MG63 (cell line): Measurements from ENCODE around the gene VGLL3. TPM values are rescaled to one million over a fixed set of nuclear protein-coding genes. Genes with fewer than 3 reads are reported as not detected.

Experiments used
- DNase-seq: peaks from one replicate; pipeline ENCODE4 v3.0.0-alpha.2; 2020
- H3K27me3 ChIP-seq: fragments of 250-450 bp; sonication (Bioruptor Pico); 2 replicates; pipeline ENCODE4 v1.5.1; 2020; ENCODE audit warnings: mild to moderate bottlenecking, moderate library complexity
- H3K36me3 ChIP-seq: fragments of 250-450 bp; sonication (Bioruptor Pico); 2 replicates; pipeline ENCODE4 v1.5.1; 2020; ENCODE audit warnings: mild to moderate bottlenecking, moderate library complexity
- H3K4me3 ChIP-seq: fragments of 250-450 bp; sonication (Bioruptor Pico); 2 replicates; pipeline ENCODE4 v1.5.1; 2020; ENCODE audit warnings: mild to moderate bottlenecking, moderate library complexity
- H3K9me3 ChIP-seq: fragments of 250-450 bp; sonication (Bioruptor Pico); 2 replicates; pipeline ENCODE4 v1.5.1; 2020; ENCODE audit warnings: mild to moderate bottlenecking, moderate library complexity
- total RNA-seq: library from RNA; depleted of rRNA; stranded (reverse); fragments of >200 nt; shearing (Covaris generic); gene quantifications from 2 replicates; pipeline ENCODE4 v1.2.3, GENCODE V29; 2014; ENCODE audit warnings: low replicate concordance; rRNA removed

Gene VGLL3
- total RNA-seq, 1 experiment from 2014 or later: 13.4 TPM

DNA sequence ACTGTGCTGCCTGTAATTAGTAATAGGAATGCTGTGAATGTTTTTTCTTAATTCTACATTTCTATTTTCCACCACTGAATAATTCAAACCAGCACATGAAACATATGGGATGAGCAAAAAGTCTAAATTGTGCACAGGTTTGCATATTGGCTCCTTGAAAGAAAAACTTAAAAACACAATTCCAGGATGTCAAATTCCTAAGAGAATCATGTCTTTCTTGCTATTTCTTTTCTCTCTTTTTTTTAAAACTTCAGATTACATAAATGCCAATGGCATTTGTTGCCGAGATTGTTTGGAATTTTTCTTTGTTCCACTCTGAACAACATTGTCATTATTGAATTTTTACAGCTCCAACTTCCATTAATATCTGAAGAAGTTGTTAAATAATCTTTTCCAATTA is 60.8 kb downstream of the VGLL3 start:
- DNase-seq: no peak
- H3K27me3 ChIP-seq: no peaks in the 10 kb centered on the region
- no peaks in the 10 kb centered on the region for H3K36me3 ChIP-seq
- no peak overlapping the region for H3K4me3 ChIP-seq
- no peaks in the 10 kb centered on the region for H3K9me3 ChIP-seq

GRCh38 chr3:86929046-86929445 is 61.9 kb downstream of the VGLL3 start:
- Histone ChIP-seq H3K9me3 (no peaks in the 10 kb centered on the region), H3K27me3 (no peaks in the 10 kb centered on the region), H3K36me3 (no peaks in the 10 kb centered on the region), H3K4me3 (no peak overlapping the region)
- no peak for DNase-seq

DNA sequence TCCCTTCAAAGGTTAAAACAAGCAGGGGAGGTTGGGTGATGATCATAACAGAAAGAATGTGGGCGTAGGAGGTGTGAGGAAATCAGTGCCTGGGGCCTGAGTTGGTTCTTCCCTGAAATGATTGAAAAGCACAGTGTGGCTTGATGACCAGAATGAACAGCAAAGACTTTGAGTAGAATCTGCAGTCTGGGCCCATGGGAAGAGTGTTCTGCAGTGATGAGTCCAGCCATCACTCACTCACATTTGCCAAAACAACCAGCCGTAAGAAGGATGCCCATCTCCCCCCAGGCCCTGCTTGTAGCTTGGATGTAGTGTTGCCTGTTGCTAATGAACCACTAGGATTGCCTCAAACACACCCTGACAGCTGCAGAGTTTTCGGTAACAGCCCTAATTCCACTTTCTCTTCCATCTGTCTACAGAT is 67.9 kb downstream of the VGLL3 start:
- Histone ChIP-seq H3K36me3 (no peaks in the 10 kb centered on the region), H3K27me3 (no peaks in the 10 kb centered on the region), H3K4me3 (no peak overlapping the region), H3K9me3 (no peaks in the 10 kb centered on the region)
- no peak for DNase-seq

DNA sequence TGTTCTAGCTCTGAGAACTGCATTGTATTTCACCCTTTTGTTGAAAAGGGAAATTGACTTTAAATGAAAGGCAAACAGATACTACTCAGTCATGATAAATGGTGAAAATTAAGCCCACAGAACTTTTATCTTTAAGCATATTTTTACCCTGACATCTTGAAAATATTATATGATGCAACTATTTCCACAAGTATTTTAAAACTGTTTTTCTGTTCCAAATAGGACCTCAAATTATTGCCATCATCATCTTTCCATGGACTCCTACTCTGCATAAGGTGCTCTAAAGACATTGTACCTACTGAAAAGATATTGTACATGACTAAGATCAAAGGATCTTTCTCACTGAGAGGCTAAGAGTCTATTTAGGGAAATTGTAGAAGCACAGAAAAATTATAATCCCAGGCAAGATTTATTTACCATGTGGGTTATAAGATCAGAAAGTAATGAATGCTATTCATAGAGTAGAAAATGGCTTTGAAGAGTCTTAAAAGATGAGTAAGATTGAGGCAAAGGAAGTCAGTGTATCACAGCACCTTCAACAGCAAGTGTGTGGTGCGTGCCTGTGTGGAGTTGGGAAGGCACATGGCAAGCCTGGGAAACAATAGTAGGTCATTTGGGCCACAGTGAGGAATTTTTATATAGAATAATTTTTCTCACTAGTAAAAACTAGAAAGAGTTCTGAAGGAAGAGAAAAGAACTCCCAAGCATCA is 68.8 kb downstream of the VGLL3 start:
- DNase-seq: no peak
- Histone ChIP-seq H3K9me3 (no peaks in the 10 kb centered on the region), H3K27me3 (no peaks in the 10 kb centered on the region), H3K36me3 (no peaks in the 10 kb centered on the region), H3K4me3 (no peak overlapping the region)

- Histone ChIP-seq H3K9me3 (no peaks in the 10 kb centered on the region), H3K4me3 (no peak overlapping the region), H3K27me3 (no peaks in the 10 kb centered on the region), H3K36me3 (no peaks in the 10 kb centered on the region)
- no peak for DNase-seq
Observed at GRCh38 chr3:86914670-86915069, 76.3 kb downstream of the VGLL3 start.

- H3K27me3 ChIP-seq: no peaks in the 10 kb centered on the region
- DNase-seq: no peak
- no peaks in the 10 kb centered on the region for H3K36me3 ChIP-seq
- no peak overlapping the region for H3K4me3 ChIP-seq
- no peaks in the 10 kb centered on the region for H3K9me3 ChIP-seq
Observed at GRCh38 chr3:86913160-86913559, 77.8 kb downstream of the VGLL3 start.

DNA sequence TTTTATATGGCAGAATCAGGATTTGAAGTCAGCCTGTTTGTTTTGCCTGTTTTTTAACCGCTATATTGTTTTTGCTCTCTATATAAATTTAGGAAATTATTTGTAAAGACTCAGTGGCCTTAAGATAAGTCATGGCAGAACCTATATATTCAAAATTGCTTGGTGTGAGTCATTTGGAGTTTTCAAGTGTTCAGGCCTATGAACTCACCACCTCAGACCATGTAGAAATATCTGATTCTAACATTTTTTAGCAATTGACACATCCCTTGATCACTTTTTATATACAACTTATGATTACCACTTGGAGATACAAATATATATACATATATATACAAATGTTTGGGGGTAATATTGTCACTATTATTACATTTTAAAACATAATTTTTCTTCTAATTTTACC is 95.7 kb downstream of the VGLL3 start:
- H3K9me3 ChIP-seq: no peaks in the 10 kb centered on the region
- DNase-seq: no peak
- H3K4me3 ChIP-seq: no peak overlapping the region
- H3K36me3 ChIP-seq: no peaks in the 10 kb centered on the region
- H3K27me3 ChIP-seq: no peaks in the 10 kb centered on the region

DNA sequence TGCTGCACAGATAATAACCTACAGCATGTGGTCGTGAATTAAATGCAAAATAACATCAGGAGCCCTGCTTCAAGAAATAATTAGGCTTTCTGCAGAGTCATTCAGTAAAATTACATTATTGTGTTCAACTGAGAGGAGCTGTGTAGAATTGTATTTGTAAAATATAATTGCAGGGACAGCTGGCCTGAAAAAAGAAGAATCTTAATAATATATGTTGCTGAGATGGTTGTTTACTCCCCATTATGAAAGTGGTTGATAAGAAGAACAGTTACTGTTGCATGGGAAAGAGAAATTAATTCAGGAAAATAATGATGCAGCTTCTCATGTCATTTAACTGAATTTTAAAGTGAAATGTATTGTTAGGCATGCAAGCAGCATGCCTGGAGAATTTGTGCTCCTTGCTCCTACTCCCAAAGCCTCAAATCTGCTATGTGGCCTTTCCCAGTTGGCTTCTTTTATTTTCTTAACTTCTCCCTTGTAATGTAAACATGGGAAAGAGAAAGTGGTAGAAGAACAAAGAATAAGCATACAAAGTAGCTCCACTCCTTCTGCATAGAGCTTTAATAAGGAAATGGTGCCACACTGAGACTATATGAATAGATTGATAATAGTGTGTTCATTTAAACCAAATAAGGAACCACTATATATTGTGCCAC is 100.1 kb downstream of the VGLL3 start:
- H3K4me3 ChIP-seq: no peak overlapping the region
- H3K36me3 ChIP-seq: no peaks in the 10 kb centered on the region
- H3K27me3 ChIP-seq: no peaks in the 10 kb centered on the region
- H3K9me3 ChIP-seq: no peaks in the 10 kb centered on the region
- DNase-seq: no peak

Other genes starting within 250 kb of the VGLL3 start
- 13.5 and 14.9 TPM in 2 replicates for gene CHMP2B, start 236.2 kb upstream of the VGLL3 start, total RNA-seq